HepG2 (cell line): Measurements from ENCODE around the gene GNMT. TPM values are rescaled to one million over a fixed set of nuclear protein-coding genes. Genes with fewer than 3 reads are reported as not detected.

Experiments used
- FOXA3 ChIP-seq: IDR thresholded peaks from 2 replicates; pipeline ENCODE4 v1.6.1; 2016; ENCODE audit warnings: missing genetic modification reagents, missing compliant biosample characterization
- NR1H2 ChIP-seq: sonication (generic); formaldehyde crosslinking; IDR thresholded peaks from 2 replicates; pipeline ENCODE4 v1.8.1; 2022; ENCODE audit warnings: low read depth, missing genetic modification reagents, borderline replicate concordance
- TSC22D2 ChIP-seq: sonication (generic); formaldehyde crosslinking; IDR thresholded peaks from 2 replicates; pipeline ENCODE4 v1.5.1; 2020; ENCODE audit warnings: missing genetic modification reagents, mild to moderate bottlenecking, borderline replicate concordance
- ZFP36L1 ChIP-seq: sonication (generic); formaldehyde crosslinking; IDR thresholded peaks from 2 replicates; pipeline ENCODE4 v1.8.0; 2022; ENCODE audit warnings: mild to moderate bottlenecking, missing genetic modification reagents, moderate library complexity
- ZNF484 ChIP-seq: sonication (generic); formaldehyde crosslinking; IDR thresholded peaks from 2 replicates; pipeline ENCODE4 v1.5.1; 2020; ENCODE audit warnings: mild to moderate bottlenecking, low read depth, missing genetic modification reagents, borderline replicate concordance
- ZNF619 ChIP-seq: sonication (generic); formaldehyde crosslinking; IDR thresholded peaks from 2 replicates; pipeline ENCODE4 v1.4.0; 2020; ENCODE audit warnings: mild to moderate bottlenecking, missing genetic modification reagents
- polyA plus RNA-seq, 8 experiments: library from polyadenylated mRNA; depleted of rRNA in 3 of 8; stranded (reverse) in 7 of 8; unstranded in 1 of 8; fragments of >200 nt; fragmentation: Illumina TruSeq in 4 of 8; extraction: Trizol in 4 of 8; gene quantifications; 2 replicates each; pipeline versions ENCODE4 v1.2.1 to v1.2.3, GENCODE V29; 2011 to 2016; ENCODE audit warnings: low read depth in 4 of 8, missing spikeins in 1 of 8, mixed read lengths in 1 of 8; ENCODE audit not compliant: insufficient read depth in 1 of 8
- total RNA-seq, 5 experiments: library from RNA; depleted of rRNA; stranded (reverse); fragments of >200 nt; fragmentation: Illumina TruSeq; extraction: Trizol; gene quantifications; 2 replicates each; pipeline ENCODE4 v1.2.3, GENCODE V29; 2016; ENCODE audit warnings: low read depth in 1 of 5
- TF ChIP-seq, protein P1 (sequence below): sonication (generic); formaldehyde crosslinking; IDR thresholded peaks from 2 replicates; pipeline ENCODE4 v1.9.0; 2021; ENCODE audit warnings: mild to moderate bottlenecking, missing genetic modification reagents
- TF ChIP-seq, protein P2 (sequence below): sonication (generic); formaldehyde crosslinking; IDR thresholded peaks from 2 replicates; pipeline ENCODE4 v1.8.1; 2023; ENCODE audit warnings: mild to moderate bottlenecking, missing genetic modification reagents
- TF ChIP-seq, protein P3 (sequence below): sonication (generic); formaldehyde crosslinking; IDR thresholded peaks from 2 replicates; pipeline ENCODE4 v1.8.0; 2022; ENCODE audit warnings: missing genetic modification reagents, mild to moderate bottlenecking, borderline replicate concordance
- TF ChIP-seq, protein P4 (sequence below): sonication (generic); formaldehyde crosslinking; IDR thresholded peaks from 2 replicates; pipeline ENCODE4 v1.4.0; 2020; ENCODE audit warnings: missing genetic modification reagents, borderline replicate concordance

GNMT gene
- total and polyA plus RNA-seq, 2 of the 13 experiments (the other 11 are each of a cell fraction or from before 2014, with no cell fraction given): 2.8 to 7.0 TPM

DNA sequence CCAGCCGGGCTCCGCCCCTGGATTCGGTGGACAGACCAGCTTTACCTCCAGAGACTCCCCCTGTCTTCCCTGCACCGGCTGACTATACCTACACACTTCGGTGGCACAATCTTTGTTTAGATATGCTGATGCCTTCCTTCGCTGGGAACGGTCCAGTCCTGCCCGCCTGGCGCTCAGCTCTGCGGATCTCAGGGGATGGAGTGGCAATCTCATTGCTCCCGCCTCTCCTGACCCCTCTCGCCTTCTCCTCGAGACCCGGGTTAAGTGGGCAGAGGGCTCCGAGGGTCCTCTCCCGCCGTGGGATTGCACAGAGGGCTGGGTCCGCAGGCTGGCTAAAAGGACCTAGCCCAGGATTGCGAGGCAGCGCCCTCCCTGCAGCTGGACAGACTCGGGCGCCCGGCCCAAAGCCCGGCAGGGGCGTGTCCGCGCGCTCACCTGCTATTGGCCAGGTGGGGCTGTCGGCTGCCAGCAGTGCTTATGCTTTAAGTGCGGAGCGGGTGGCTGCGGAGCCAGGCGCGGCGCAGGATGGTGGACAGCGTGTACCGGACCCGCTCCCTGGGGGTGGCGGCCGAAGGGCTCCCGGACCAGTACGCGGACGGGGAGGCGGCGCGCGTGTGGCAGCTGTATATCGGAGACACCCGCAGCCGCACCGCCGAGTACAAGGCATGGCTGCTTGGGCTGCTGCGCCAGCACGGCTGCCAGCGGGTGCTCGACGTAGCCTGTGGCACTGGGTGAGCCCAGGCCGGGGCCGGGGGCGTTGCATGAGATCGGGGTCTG, at the start of gene GNMT (continued):
- TF ChIP-seq, protein P1, sequence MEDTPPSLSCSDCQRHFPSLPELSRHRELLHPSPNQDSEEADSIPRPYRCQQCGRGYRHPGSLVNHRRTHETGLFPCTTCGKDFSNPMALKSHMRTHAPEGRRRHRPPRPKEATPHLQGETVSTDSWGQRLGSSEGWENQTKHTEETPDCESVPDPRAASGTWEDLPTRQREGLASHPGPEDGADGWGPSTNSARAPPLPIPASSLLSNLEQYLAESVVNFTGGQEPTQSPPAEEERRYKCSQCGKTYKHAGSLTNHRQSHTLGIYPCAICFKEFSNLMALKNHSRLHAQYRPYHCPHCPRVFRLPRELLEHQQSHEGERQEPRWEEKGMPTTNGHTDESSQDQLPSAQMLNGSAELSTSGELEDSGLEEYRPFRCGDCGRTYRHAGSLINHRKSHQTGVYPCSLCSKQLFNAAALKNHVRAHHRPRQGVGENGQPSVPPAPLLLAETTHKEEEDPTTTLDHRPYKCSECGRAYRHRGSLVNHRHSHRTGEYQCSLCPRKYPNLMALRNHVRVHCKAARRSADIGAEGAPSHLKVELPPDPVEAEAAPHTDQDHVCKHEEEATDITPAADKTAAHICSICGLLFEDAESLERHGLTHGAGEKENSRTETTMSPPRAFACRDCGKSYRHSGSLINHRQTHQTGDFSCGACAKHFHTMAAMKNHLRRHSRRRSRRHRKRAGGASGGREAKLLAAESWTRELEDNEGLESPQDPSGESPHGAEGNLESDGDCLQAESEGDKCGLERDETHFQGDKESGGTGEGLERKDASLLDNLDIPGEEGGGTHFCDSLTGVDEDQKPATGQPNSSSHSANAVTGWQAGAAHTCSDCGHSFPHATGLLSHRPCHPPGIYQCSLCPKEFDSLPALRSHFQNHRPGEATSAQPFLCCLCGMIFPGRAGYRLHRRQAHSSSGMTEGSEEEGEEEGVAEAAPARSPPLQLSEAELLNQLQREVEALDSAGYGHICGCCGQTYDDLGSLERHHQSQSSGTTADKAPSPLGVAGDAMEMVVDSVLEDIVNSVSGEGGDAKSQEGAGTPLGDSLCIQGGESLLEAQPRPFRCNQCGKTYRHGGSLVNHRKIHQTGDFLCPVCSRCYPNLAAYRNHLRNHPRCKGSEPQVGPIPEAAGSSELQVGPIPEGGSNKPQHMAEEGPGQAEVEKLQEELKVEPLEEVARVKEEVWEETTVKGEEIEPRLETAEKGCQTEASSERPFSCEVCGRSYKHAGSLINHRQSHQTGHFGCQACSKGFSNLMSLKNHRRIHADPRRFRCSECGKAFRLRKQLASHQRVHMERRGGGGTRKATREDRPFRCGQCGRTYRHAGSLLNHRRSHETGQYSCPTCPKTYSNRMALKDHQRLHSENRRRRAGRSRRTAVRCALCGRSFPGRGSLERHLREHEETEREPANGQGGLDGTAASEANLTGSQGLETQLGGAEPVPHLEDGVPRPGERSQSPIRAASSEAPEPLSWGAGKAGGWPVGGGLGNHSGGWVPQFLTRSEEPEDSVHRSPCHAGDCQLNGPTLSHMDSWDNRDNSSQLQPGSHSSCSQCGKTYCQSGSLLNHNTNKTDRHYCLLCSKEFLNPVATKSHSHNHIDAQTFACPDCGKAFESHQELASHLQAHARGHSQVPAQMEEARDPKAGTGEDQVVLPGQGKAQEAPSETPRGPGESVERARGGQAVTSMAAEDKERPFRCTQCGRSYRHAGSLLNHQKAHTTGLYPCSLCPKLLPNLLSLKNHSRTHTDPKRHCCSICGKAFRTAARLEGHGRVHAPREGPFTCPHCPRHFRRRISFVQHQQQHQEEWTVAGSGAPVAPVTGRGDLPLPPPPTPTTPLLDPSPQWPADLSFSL (CRISPR knock-in tag): no peak
- TF ChIP-seq NR1H2 (CRISPR knock-in tag): no peak
- TF ChIP-seq, protein P2, sequence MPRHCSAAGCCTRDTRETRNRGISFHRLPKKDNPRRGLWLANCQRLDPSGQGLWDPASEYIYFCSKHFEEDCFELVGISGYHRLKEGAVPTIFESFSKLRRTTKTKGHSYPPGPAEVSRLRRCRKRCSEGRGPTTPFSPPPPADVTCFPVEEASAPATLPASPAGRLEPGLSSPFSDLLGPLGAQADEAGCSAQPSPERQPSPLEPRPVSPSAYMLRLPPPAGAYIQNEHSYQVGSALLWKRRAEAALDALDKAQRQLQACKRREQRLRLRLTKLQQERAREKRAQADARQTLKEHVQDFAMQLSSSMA (CRISPR knock-in tag): peak; percentile 23; the same call in 1 of the 2 replicates
- TF ChIP-seq, protein P3, sequence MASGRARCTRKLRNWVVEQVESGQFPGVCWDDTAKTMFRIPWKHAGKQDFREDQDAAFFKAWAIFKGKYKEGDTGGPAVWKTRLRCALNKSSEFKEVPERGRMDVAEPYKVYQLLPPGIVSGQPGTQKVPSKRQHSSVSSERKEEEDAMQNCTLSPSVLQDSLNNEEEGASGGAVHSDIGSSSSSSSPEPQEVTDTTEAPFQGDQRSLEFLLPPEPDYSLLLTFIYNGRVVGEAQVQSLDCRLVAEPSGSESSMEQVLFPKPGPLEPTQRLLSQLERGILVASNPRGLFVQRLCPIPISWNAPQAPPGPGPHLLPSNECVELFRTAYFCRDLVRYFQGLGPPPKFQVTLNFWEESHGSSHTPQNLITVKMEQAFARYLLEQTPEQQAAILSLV: peak; percentile 14; the same call in 1 of the 2 replicates
- TF ChIP-seq, protein P4, sequence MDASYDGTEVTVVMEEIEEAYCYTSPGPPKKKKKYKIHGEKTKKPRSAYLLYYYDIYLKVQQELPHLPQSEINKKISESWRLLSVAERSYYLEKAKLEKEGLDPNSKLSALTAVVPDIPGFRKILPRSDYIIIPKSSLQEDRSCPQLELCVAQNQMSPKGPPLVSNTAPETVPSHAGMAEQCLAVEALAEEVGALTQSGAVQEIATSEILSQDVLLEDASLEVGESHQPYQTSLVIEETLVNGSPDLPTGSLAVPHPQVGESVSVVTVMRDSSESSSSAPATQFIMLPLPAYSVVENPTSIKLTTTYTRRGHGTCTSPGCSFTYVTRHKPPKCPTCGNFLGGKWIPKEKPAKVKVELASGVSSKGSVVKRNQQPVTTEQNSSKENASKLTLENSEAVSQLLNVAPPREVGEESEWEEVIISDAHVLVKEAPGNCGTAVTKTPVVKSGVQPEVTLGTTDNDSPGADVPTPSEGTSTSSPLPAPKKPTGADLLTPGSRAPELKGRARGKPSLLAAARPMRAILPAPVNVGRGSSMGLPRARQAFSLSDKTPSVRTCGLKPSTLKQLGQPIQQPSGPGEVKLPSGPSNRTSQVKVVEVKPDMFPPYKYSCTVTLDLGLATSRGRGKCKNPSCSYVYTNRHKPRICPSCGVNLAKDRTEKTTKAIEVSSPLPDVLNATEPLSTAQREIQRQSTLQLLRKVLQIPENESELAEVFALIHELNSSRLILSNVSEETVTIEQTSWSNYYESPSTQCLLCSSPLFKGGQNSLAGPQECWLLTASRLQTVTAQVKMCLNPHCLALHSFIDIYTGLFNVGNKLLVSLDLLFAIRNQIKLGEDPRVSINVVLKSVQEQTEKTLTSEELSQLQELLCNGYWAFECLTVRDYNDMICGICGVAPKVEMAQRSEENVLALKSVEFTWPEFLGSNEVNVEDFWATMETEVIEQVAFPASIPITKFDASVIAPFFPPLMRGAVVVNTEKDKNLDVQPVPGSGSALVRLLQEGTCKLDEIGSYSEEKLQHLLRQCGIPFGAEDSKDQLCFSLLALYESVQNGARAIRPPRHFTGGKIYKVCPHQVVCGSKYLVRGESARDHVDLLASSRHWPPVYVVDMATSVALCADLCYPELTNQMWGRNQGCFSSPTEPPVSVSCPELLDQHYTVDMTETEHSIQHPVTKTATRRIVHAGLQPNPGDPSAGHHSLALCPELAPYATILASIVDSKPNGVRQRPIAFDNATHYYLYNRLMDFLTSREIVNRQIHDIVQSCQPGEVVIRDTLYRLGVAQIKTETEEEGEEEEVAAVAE (CRISPR knock-in tag): no peak
- TF ChIP-seq ZNF484 (CRISPR knock-in tag): no peak
- 0 out of 2 replicates have a peak, but pooled peaks have one; percentile 30 for TF ChIP-seq FOXA3 (CRISPR knock-in tag)
- no peak; the same call in none of the 2 replicates for TF ChIP-seq ZNF619 (CRISPR knock-in tag)
- TF ChIP-seq TSC22D2 (CRISPR knock-in tag): no peak
- TF ChIP-seq ZFP36L1: no peak
